ENCODE measurements around the gene KRTAP2-4. TPM values are rescaled to one million over a fixed set of nuclear protein-coding genes. Genes with fewer than 3 reads are reported as not detected.
"Not testable (repeated sequence)": the region's sequence is repeated elsewhere in the genome, so short reads cannot be mapped to it uniquely, and the experiment has no call there.

Gene KRTAP2-4
- total RNA-seq, 2 experiments from 2014 or later, result not detected

- no peaks in the 10 kb centered on the region for H3K9me3 Mint-ChIP-seq
- H3K27ac Mint-ChIP-seq, result no peak overlapping the region
- POLR2A ChIA-PET, result no interaction called here
- peaks cover 36% of the 10 kb centered on the region for H3K27me3 Mint-ChIP-seq
- H3K4me1 Mint-ChIP-seq, result no peaks in the 10 kb centered on the region
- H3K36me3 Mint-ChIP-seq (ENCODE audit: low read depth), result no peaks in the 10 kb centered on the region
- no peak for DNase-seq
- H3K4me3 Mint-ChIP-seq, result no peak overlapping the region
- CTCF ChIA-PET, result no interaction called here
These were observed 3.7 kb downstream of the KRTAP2-4 start for GRCh38 chr17:41061964-41062363.

GRCh38 chr17:41060052-41060604 lies 5.6 kb downstream of the KRTAP2-4 start, which contains the start of gene KRTAP2-3:
Gene KRTAP2-3, minus strand, starts transcription at chr17:41060114. Its CDS starts 64 bp downstream, at chr17:41060050.
- H3K27ac Mint-ChIP-seq, result no peak within 1 kb of the TSS
- CTCF ChIA-PET, result no interaction called here
- DNase-seq, result no peak
- no peaks in the 10 kb centered on the region for H3K36me3 Mint-ChIP-seq (ENCODE audit: low read depth)
- H3K27me3 Mint-ChIP-seq, result peaks cover 36% of the 10 kb centered on the region
- no peak within 1 kb of the TSS for H3K4me3 Mint-ChIP-seq
- H3K9me3 Mint-ChIP-seq, result no peaks in the 10 kb centered on the region
- POLR2A ChIA-PET, result no interaction called here
- H3K4me1 Mint-ChIP-seq, result no peaks in the 10 kb centered on the region

GRCh38 chr17:41059276-41060051 lies 6.2 kb downstream of the KRTAP2-4 start:
- H3K9me3 Mint-ChIP-seq; DNase-seq; POLR2A ChIA-PET; CTCF ChIA-PET; H3K27ac Mint-ChIP-seq; H3K4me1 Mint-ChIP-seq; H3K4me3 Mint-ChIP-seq; H3K36me3 Mint-ChIP-seq (ENCODE audit: low read depth): not testable (repeated sequence)
- peaks cover 36% of the 10 kb centered on the region for H3K27me3 Mint-ChIP-seq

- peaks cover 36% of the 10 kb centered on the region for H3K27me3 Mint-ChIP-seq
- no peak for DNase-seq
- no peaks in the 10 kb centered on the region for H3K9me3 Mint-ChIP-seq
- H3K4me3 Mint-ChIP-seq, result no peak overlapping the region
- POLR2A ChIA-PET, result no interaction called here
- CTCF ChIA-PET, result no interaction called here
- no peaks in the 10 kb centered on the region for H3K4me1 Mint-ChIP-seq
- H3K27ac Mint-ChIP-seq, result no peak overlapping the region
- no peaks in the 10 kb centered on the region for H3K36me3 Mint-ChIP-seq (ENCODE audit: low read depth)
These were observed 6.9 kb downstream of the KRTAP2-4 start for GRCh38 chr17:41058741-41059140.

- Mint-ChIP-seq H3K9me3 (no peaks in the 10 kb centered on the region), H3K4me3 (no peak overlapping the region), H3K36me3 (ENCODE audit: low read depth) (no peaks in the 10 kb centered on the region), H3K27ac (no peak overlapping the region), H3K27me3 (peaks cover 38% of the 10 kb centered on the region), H3K4me1 (no peaks in the 10 kb centered on the region)
- ChIA-PET CTCF (no interaction called here), POLR2A (no interaction called here)
- DNase-seq, result no peak
These were observed 8.1 kb downstream of the KRTAP2-4 start for GRCh38 chr17:41057547-41057946.

GRCh38 chr17:41055130-41055529 lies 10.5 kb downstream of the KRTAP2-4 start, which contains the start of gene KRTAP2-2:
Gene KRTAP2-2, minus strand, starts transcription at chr17:41055230. Its CDS starts 19 bp downstream, at chr17:41055211.
- H3K4me1 Mint-ChIP-seq; H3K36me3 Mint-ChIP-seq (ENCODE audit: low read depth); CTCF ChIA-PET; H3K4me3 Mint-ChIP-seq; H3K27ac Mint-ChIP-seq; DNase-seq; POLR2A ChIA-PET; H3K9me3 Mint-ChIP-seq: not testable (repeated sequence)
- H3K27me3 Mint-ChIP-seq, result peaks cover 30% of the 10 kb centered on the region

GRCh38 chr17:41054556-41054955 lies 11.1 kb downstream of the KRTAP2-4 start:
- H3K4me3 Mint-ChIP-seq; H3K36me3 Mint-ChIP-seq (ENCODE audit: low read depth); CTCF ChIA-PET; H3K9me3 Mint-ChIP-seq; POLR2A ChIA-PET; DNase-seq; H3K27ac Mint-ChIP-seq; H3K4me1 Mint-ChIP-seq: not testable (repeated sequence)
- peaks cover 27% of the 10 kb centered on the region for H3K27me3 Mint-ChIP-seq

- Mint-ChIP-seq H3K27ac (no peak overlapping the region), H3K36me3 (ENCODE audit: low read depth) (no peaks in the 10 kb centered on the region), H3K4me1 (no peaks in the 10 kb centered on the region), H3K27me3 (peaks cover 23% of the 10 kb centered on the region), H3K9me3 (no peaks in the 10 kb centered on the region), H3K4me3 (no peak overlapping the region)
- DNase-seq, result no peak
- ChIA-PET POLR2A (no interaction called here), CTCF (no interaction called here)
These were observed 11.7 kb downstream of the KRTAP2-4 start for GRCh38 chr17:41054025-41054424.

GRCh38 chr17:41052566-41052965 lies 13.1 kb downstream of the KRTAP2-4 start:
- Mint-ChIP-seq H3K9me3 (no peaks in the 10 kb centered on the region), H3K4me1 (no peaks in the 10 kb centered on the region), H3K27ac (no peak overlapping the region), H3K27me3 (peaks cover 21% of the 10 kb centered on the region), H3K4me3 (no peak overlapping the region), H3K36me3 (ENCODE audit: low read depth) (no peaks in the 10 kb centered on the region)
- DNase-seq, result no peak
- ChIA-PET CTCF (no interaction called here), POLR2A (no interaction called here)

- ChIA-PET CTCF (no interaction called here), POLR2A (no interaction called here)
- Mint-ChIP-seq H3K27ac (no peak overlapping the region), H3K27me3 (peaks cover 26% of the 10 kb centered on the region), H3K4me1 (no peaks in the 10 kb centered on the region), H3K4me3 (no peak overlapping the region), H3K9me3 (no peaks in the 10 kb centered on the region), H3K36me3 (ENCODE audit: low read depth) (no peaks in the 10 kb centered on the region)
- DNase-seq, result no peak
These were observed 16.6 kb downstream of the KRTAP2-4 start for GRCh38 chr17:41049110-41049509.

- H3K36me3 Mint-ChIP-seq (ENCODE audit: low read depth), result no peaks in the 10 kb centered on the region
- CTCF ChIA-PET, result interaction anchor here (1.5 kb wide), 1 partner anchor 23 kb away, joined by 3 read pairs; no protein-coding TSS in a partner anchor
- no peak overlapping the region for H3K4me3 Mint-ChIP-seq
- no peaks in the 10 kb centered on the region for H3K4me1 Mint-ChIP-seq
- H3K27me3 Mint-ChIP-seq, result peaks cover 24% of the 10 kb centered on the region
- H3K27ac Mint-ChIP-seq, result no peak overlapping the region
- POLR2A ChIA-PET, result no interaction called here
- no peaks in the 10 kb centered on the region for H3K9me3 Mint-ChIP-seq
- DNase-seq, result no peak
These were observed 17.2 kb downstream of the KRTAP2-4 start for GRCh38 chr17:41048441-41048840.

GRCh38 chr17:41046735-41047465 lies 18.8 kb downstream of the KRTAP2-4 start, which contains the start of gene KRTAP2-1:
Gene KRTAP2-1, minus strand, starts transcription at chr17:41047316. Its CDS starts 49 bp downstream, at chr17:41047267.
- POLR2A ChIA-PET; H3K36me3 Mint-ChIP-seq (ENCODE audit: low read depth); CTCF ChIA-PET; H3K4me1 Mint-ChIP-seq; DNase-seq; H3K9me3 Mint-ChIP-seq; H3K27ac Mint-ChIP-seq; H3K4me3 Mint-ChIP-seq: not testable (repeated sequence)
- peaks cover 15% of the 10 kb centered on the region for H3K27me3 Mint-ChIP-seq

GRCh38 chr17:41042953-41043352 lies 22.7 kb downstream of the KRTAP2-4 start:
- Mint-ChIP-seq H3K27me3 (peaks cover 22% of the 10 kb centered on the region), H3K27ac (no peak overlapping the region), H3K36me3 (ENCODE audit: low read depth) (no peaks in the 10 kb centered on the region), H3K4me1 (no peaks in the 10 kb centered on the region), H3K4me3 (no peak overlapping the region), H3K9me3 (peaks cover 4% of the 10 kb centered on the region)
- ChIA-PET POLR2A (no interaction called here), CTCF (no interaction called here)
- DNase-seq, result no peak
